Stomach (tissue), 9 donors: ENCODE measurements around the gene RAB6B. TPM values are rescaled to one million over a fixed set of nuclear protein-coding genes. Genes with fewer than 3 reads are reported as not detected.

Experiments used
- DNase-seq, 2 donors: peaks; one replicate each; pipeline versions ENCODE4 v3.0.0 to v3.0.0-alpha.2; 2013 to 2019
- H3K27ac ChIP-seq, 5 donors: fragments of 200-600 bp in 4 of 5; sonication (generic) in 4 of 5; one replicate each; pipeline ENCODE4 v1.5.1; 2013 to 2019; ENCODE audit warnings: mild to moderate bottlenecking in 1 of 5, moderate library complexity in 1 of 5
- H3K27me3 ChIP-seq, 3 donors: fragments of 200-600 bp; sonication (generic); one replicate each; pipeline ENCODE4 v1.5.1; 2017 to 2019; ENCODE audit warnings: mixed run types in 1 of 3
- H3K36me3 ChIP-seq, 4 donors: fragments of 200-600 bp; sonication (generic); 1 replicate in 3 of 4; 2 replicates in 1 of 4; pipeline ENCODE4 v1.5.1; 2016 to 2019
- H3K4me1 ChIP-seq, 4 donors: fragments of 200-600 bp; sonication (generic); one replicate each; pipeline ENCODE4 v1.5.1; 2016 to 2019
- H3K4me3 ChIP-seq, 4 donors: fragments of 200-600 bp; sonication (generic) in 3 of 4; one replicate each; pipeline ENCODE4 v1.5.1; 2016 to 2019; ENCODE audit warnings: mild to moderate bottlenecking in 1 of 4
- H3K9me3 ChIP-seq, 4 donors: fragments of 200-600 bp; sonication (generic); one replicate each; pipeline ENCODE4 v1.5.1; 2016 to 2019
- EP300 ChIP-seq: sonication (generic); formaldehyde crosslinking; IDR thresholded peaks from one replicate; pipeline ENCODE4 v1.6.1; 2017; ENCODE audit warnings: antibody characterized with exemption
- POLR2A ChIP-seq, 4 donors: fragments of 450-650 bp; IDR thresholded peaks; one replicate each; pipeline ENCODE4 v1.6.1; 2016; ENCODE audit warnings: antibody characterized with exemption in 4 of 4, control low read depth in 2 of 4, mild to moderate bottlenecking in 1 of 4, moderate library complexity in 1 of 4
- POLR2AphosphoS5 ChIP-seq, 3 donors: sonication (generic); formaldehyde crosslinking; IDR thresholded peaks; one replicate each; pipeline ENCODE4 v1.6.1; 2016; ENCODE audit warnings: antibody characterized with exemption in 3 of 3
- WGBS, 5 donors: extraction: QIAGEN DNeasy Blood & Tissue Kit in 3 of 5; methylation state at CpG; one replicate each; pipeline versions ENCODE4 v1.1.5 to v1.1.7; 2013 to 2018; 5-methylcytosine and 5-hydroxymethylcytosine counted together
- intact Hi-C: fragments of 100-400 bp; cut with DNase I; formaldehyde crosslinking; loops from one replicate; pipeline ENCODE4 v1.15.1; 2023; ENCODE audit warnings: low total_unique reads
- polyA plus RNA-seq, 3 donors: library from polyadenylated mRNA; stranded (reverse); fragments of 200-250 nt; gene quantifications; one replicate each; pipeline ENCODE4 v1.2.3, GENCODE V29; 2013
- total RNA-seq, 5 donors: library from RNA; depleted of rRNA; stranded (reverse); fragments of >200 nt; gene quantifications; one replicate each; pipeline versions ENCODE4 v1.1.0 to v1.2.3, GENCODE V29; 2014 to 2016
- TF ChIP-seq, protein P1 (sequence below), 7 experiments: fragments of 450-650 bp in 4 of 7; fragments of 200-600 bp in 3 of 7; sonication (generic) in 3 of 7; IDR thresholded peaks; one replicate each; pipeline ENCODE4 v1.5.1; 2016 to 2019; ENCODE audit warnings: antibody characterized with exemption in 7 of 7, control low read depth in 2 of 7, mild to moderate bottlenecking in 1 of 7
- donor health status: healthy with polysubstance abuse.
- donor health status: Bipolar disorder and iron deficiency.
- donor health status: healthy.

RAB6B gene
- total and polyA plus RNA-seq, 8 donors = 0.58 to 7.5 (median 1.9) TPM

DNA sequence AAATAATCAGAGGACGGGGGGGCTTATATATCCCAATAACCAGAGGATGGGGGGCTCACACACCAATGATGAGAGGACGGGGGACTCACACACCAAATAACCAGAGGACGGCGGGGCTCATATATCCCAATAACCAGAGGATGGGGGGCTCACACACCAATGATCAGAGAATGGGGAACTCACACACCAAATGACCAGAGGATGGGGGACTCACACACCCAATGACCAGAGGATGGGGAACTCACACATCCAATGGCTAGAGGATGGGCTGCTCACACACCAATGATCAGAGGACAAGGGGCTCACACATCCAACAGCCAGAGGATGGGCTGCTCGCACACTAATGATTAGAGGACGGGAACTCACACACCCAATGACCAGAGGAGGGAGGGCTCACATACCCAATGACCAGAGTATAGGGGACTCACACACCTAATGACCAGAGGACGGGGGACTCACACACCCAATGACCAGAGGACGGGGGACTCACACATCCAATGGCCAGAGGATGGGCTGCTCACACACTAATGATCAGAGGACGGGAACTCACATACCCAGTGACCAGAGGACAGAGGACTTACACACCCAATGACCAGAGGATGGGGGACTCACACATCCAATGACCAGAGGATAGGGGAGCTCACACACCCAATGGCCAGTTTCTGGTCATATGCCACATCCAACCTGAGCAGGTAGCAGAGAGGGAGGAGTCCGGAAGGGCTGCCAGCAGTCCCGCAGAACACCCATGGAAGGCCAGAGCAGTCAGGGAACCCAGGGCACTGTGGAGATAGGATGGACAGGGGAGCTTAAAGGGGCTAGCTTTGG, 10.6 kb downstream of the RAB6B start:
- no peak for DNase-seq
- Histone ChIP-seq H3K27me3 (no peaks in the 10 kb centered on the region), H3K4me3 (no peak overlapping the region), H3K27ac (no peak overlapping the region), H3K4me1 (peaks cover 0 to 13% (median 0%) of the 10 kb centered on the region in 4 donors), H3K36me3 (no peaks in the 10 kb centered on the region), H3K9me3 (no peaks in the 10 kb centered on the region)
- intact Hi-C loops = no loop called here
- 88 to 94% (median 91%) methylated on average over 10 to 11 of the region's 11 CpGs for WGBS, 5 donors
- TF ChIP-seq POLR2AphosphoS5 (IDR thresholded peaks at IDR 0.05) (no peak), POLR2A (IDR thresholded peaks at IDR 0.05) (no peak), EP300 (no peak)
- TF ChIP-seq, protein P1, sequence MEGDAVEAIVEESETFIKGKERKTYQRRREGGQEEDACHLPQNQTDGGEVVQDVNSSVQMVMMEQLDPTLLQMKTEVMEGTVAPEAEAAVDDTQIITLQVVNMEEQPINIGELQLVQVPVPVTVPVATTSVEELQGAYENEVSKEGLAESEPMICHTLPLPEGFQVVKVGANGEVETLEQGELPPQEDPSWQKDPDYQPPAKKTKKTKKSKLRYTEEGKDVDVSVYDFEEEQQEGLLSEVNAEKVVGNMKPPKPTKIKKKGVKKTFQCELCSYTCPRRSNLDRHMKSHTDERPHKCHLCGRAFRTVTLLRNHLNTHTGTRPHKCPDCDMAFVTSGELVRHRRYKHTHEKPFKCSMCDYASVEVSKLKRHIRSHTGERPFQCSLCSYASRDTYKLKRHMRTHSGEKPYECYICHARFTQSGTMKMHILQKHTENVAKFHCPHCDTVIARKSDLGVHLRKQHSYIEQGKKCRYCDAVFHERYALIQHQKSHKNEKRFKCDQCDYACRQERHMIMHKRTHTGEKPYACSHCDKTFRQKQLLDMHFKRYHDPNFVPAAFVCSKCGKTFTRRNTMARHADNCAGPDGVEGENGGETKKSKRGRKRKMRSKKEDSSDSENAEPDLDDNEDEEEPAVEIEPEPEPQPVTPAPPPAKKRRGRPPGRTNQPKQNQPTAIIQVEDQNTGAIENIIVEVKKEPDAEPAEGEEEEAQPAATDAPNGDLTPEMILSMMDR (IDR thresholded peaks at IDR 0.05) = no peak

DNA sequence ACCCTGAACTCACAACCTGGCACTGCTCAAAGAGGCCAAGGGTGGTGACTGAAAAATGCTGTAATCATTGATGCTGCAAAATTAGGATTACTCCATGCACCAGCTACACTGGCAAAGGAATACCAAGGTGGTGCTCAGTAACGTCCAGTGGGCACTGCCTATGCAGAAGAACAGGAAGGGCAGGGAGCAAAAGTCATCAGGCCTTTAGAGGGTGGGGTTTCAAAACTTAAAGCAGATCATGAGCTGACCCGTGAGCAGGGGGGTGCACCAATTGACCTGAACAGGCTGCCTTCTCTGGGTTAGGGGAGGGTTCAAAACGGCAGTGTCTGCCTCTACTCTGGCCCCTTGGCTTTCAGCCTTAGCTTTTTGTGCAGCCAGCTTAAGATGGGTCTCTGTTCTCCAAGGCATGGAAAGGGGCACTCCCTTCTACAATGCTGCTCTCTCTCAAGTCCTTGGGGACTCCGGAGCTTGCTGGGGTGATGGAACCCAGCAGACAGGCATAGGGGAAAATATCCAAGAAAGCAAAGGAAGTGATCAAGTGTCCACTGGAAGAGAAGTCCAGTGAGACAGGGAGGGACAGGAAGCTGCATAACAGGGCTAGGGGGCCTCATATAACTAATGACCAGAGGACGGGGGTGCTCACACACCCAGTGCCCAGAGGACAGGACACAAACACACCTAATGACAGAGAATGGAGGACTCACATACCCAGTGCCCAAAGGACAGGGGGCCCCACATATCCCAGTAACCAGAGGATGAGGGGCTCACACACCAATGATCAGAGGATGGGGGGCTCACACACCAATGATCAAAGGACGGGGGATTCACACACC, 11.4 kb downstream of the RAB6B start:
- intact Hi-C loops = no loop called here

DNA sequence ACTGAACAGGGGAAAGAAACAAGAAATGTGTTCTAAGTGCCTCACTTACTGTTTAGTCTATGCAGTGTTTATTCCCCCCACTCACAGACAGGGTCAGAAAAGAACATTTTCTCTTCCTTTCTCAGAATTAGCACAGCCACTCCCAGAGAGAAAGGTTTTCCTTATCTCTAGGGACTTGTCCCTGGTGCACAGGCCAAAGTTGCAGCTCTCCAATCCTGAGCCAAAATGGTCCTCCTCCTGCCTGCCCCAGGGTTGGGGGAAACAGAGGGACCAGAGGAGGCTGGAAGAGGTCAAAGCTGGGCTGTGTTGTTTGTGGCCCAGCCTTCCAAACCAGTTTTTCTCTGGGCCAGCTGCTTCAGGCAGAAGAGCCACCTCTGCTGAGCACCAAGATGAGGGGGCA, 12.0 kb downstream of the RAB6B start:
- Histone ChIP-seq H3K4me3 (no peak overlapping the region), H3K36me3 (no peaks in the 10 kb centered on the region), H3K27ac (no peak overlapping the region), H3K9me3 (peaks cover 0 to 3% (median 2%) of the 10 kb centered on the region in 4 donors), H3K27me3 (no peaks in the 10 kb centered on the region), H3K4me1 (peaks cover 0 to 13% (median 0%) of the 10 kb centered on the region in 4 donors)
- DNase-seq = no peak
- TF ChIP-seq POLR2AphosphoS5 (IDR thresholded peaks at IDR 0.05) (no peak), EP300 (no peak), POLR2A (IDR thresholded peaks at IDR 0.05) (no peak)
- TF ChIP-seq, protein P1 (IDR thresholded peaks at IDR 0.05) = no peak
- intact Hi-C loops = no loop called here

More for the DNA sequence above, 11.4 kb downstream of the RAB6B start:
- 69 to 83% (median 73%) methylated on average over 6 of the region's 6 CpGs for WGBS, 5 donors
- H3K27me3 ChIP-seq = no peaks in the 10 kb centered on the region
- H3K4me3 ChIP-seq = no peak overlapping the region
- DNase-seq = peak in 1 of 2 donors; percentile 13
- TF ChIP-seq POLR2AphosphoS5 (IDR thresholded peaks at IDR 0.05) (no peak), POLR2A (IDR thresholded peaks at IDR 0.05) (no peak), EP300 (no peak)
- TF ChIP-seq, protein P1 (IDR thresholded peaks at IDR 0.05) = no peak
- H3K27ac ChIP-seq = no peak overlapping the region
- no peaks in the 10 kb centered on the region for H3K36me3 ChIP-seq
- H3K4me1 ChIP-seq = peaks cover 0 to 13% (median 0%) of the 10 kb centered on the region in 4 donors
- no peaks in the 10 kb centered on the region for H3K9me3 ChIP-seq

DNA sequence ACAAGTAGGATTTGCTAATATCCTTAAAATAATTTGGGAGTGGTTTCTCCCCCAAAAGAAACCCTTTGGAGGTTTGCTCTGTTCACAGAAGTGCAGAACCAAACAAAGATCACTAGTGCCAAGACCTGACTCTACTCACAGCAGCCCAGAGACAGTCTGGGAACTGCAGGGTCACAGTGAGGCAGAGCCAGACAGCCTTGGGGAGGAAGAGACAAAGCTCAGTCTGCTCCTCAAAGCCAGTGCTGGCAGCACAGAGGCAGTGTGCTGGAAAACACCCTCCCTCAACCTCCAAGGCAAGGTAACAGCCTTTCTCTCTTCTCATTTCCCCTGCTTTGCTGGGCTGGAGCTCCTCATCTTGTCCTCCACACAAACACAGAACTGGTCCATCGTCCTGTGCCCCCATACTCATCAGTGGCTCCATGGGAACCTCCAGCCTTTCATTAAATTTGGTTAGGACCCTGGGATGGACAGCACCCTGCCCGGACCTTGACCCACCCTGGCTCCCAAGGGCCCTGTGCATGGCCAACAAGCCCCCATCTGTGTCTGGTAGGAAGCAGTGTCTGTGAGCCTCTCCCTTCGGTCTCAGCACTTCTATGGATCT, 12.6 kb downstream of the RAB6B start:
- WGBS, 5 donors = 66 to 86% (median 81%) methylated on average over 3 of the region's 3 CpGs
- Histone ChIP-seq H3K4me3 (no peak overlapping the region), H3K9me3 (peaks cover 0 to 9% (median 4%) of the 10 kb centered on the region in 4 donors), H3K36me3 (no peaks in the 10 kb centered on the region), H3K4me1 (peaks cover 0 to 13% (median 0%) of the 10 kb centered on the region in 4 donors), H3K27ac (no peak overlapping the region), H3K27me3 (no peaks in the 10 kb centered on the region)
- intact Hi-C loops = no loop called here
- TF ChIP-seq POLR2A (IDR thresholded peaks at IDR 0.05) = no peak
- TF ChIP-seq, protein P1 (IDR thresholded peaks at IDR 0.05) = no peak
- no peak for TF ChIP-seq POLR2AphosphoS5 (IDR thresholded peaks at IDR 0.05)
- TF ChIP-seq EP300 = no peak
- DNase-seq = peak in 1 of 2 donors; percentile 21
